NCI-H1048 (cell line): Measurements from ENCODE around the gene PTGIS.

Source experiments
- DNase-seq: peaks from one replicate; lab custom pipeline; 2025; lab: John Stamatoyannopoulos, UW

PTGIS gene

GRCh38 chr20:49496553-49497397 lies 71.2 kb downstream of the PTGIS start:
- DNase-seq, result no peak

GRCh38 chr20:49496043-49496442 lies 71.9 kb downstream of the PTGIS start:
- no peak for DNase-seq

- no peak for DNase-seq
These were observed 77.2 kb downstream of the PTGIS start for GRCh38 chr20:49490689-49491088.

GRCh38 chr20:49489688-49490087 lies 78.2 kb downstream of the PTGIS start:
- no peak for DNase-seq

- DNase-seq, result no peak
These were observed 81.9 kb downstream of the PTGIS start for GRCh38 chr20:49486064-49486463.

- no peak for DNase-seq
These were observed 82.4 kb downstream of the PTGIS start for GRCh38 chr20:49485563-49485962.

GRCh38 chr20:49484180-49485140 lies 83.5 kb downstream of the PTGIS start:
- peak; percentile 28 for DNase-seq

GRCh38 chr20:49483696-49484123 lies 84.2 kb downstream of the PTGIS start:
- no peak for DNase-seq

- DNase-seq, result no peak
These were observed 84.8 kb downstream of the PTGIS start for GRCh38 chr20:49483018-49483695.

- peak; percentile 13 for DNase-seq
These were observed 85.3 kb downstream of the PTGIS start, which contains the start of gene KCNB1 for GRCh38 chr20:49482621-49483017. Gene KCNB1, minus strand, starts transcription at chr20:49482668. Its CDS starts 188 bp downstream, at chr20:49482480.

- no peak for DNase-seq
These were observed 85.8 kb downstream of the PTGIS start for GRCh38 chr20:49482173-49482572.

- no peak for DNase-seq
These were observed 86.8 kb downstream of the PTGIS start for GRCh38 chr20:49481116-49481515.

- DNase-seq, result no peak
These were observed 87.7 kb downstream of the PTGIS start for GRCh38 chr20:49480236-49480635.

- DNase-seq, result no peak
These were observed 88.2 kb downstream of the PTGIS start for GRCh38 chr20:49479785-49480184.

GRCh38 chr20:49478754-49479689 lies 88.9 kb downstream of the PTGIS start:
- DNase-seq, result no peak

- DNase-seq, result no peak
These were observed 89.7 kb downstream of the PTGIS start for GRCh38 chr20:49478266-49478665.

GRCh38 chr20:49477200-49477599 lies 90.7 kb downstream of the PTGIS start:
- DNase-seq, result no peak

- DNase-seq, result no peak
These were observed 92.0 kb downstream of the PTGIS start for GRCh38 chr20:49476016-49476355.

- no peak for DNase-seq
These were observed 92.5 kb downstream of the PTGIS start for GRCh38 chr20:49475292-49476015.

- no peak for DNase-seq
These were observed 96.5 kb downstream of the PTGIS start for GRCh38 chr20:49471397-49471796.
